Skeletal muscle tissue (tissue), 4 donors: Measurements from ENCODE around the gene ENAH. TPM values are rescaled to one million over a fixed set of nuclear protein-coding genes. Genes with fewer than 3 reads are reported as not detected.

Experiments
- H3K27ac ChIP-seq: one replicate; pipeline ENCODE4 v1.7.0; 2013; ENCODE audit warnings: mild to moderate bottlenecking, low read depth, low read length, inconsistent platforms
- H3K27me3 ChIP-seq, 3 donors: one replicate each; pipeline ENCODE4 v1.7.0; 2013; ENCODE audit warnings: low read length in 3 of 3; ENCODE audit not compliant: control insufficient read depth in 3 of 3, insufficient read depth in 3 of 3
- H3K36me3 ChIP-seq, 3 donors: one replicate each; pipeline ENCODE4 v1.7.0; 2013; ENCODE audit warnings: low read length in 3 of 3; ENCODE audit not compliant: control insufficient read depth in 3 of 3, insufficient read depth in 3 of 3
- H3K4me1 ChIP-seq, 3 donors: one replicate each; pipeline ENCODE4 v1.7.0; 2013; ENCODE audit warnings: low read length in 3 of 3, mild to moderate bottlenecking in 3 of 3; ENCODE audit not compliant: control insufficient read depth in 3 of 3, insufficient read depth in 3 of 3
- H3K4me3 ChIP-seq, 3 donors: one replicate each; pipeline ENCODE4 v1.7.0; 2013; ENCODE audit warnings: low read length in 3 of 3
- H3K9ac ChIP-seq, 3 donors: one replicate each; pipeline ENCODE4 v1.7.0; 2013; ENCODE audit warnings: low read length in 3 of 3, mild to moderate bottlenecking in 3 of 3, moderate library complexity in 2 of 3, low read depth in 1 of 3
- H3K9me3 ChIP-seq, 3 donors: one replicate each; pipeline ENCODE4 v1.7.0; 2013; ENCODE audit warnings: low read length in 3 of 3; ENCODE audit not compliant: control insufficient read depth in 3 of 3
- total RNA-seq: library from RNA; depleted of rRNA; stranded (reverse); fragments of >200 nt; gene quantifications from one replicate; pipeline ENCODE4 v1.2.3, GENCODE V29; 2014
- donor health status: Osteomylitis.

The ENAH gene
- total RNA-seq, 1 donor from 2014 or later: 38.6 TPM

DNA sequence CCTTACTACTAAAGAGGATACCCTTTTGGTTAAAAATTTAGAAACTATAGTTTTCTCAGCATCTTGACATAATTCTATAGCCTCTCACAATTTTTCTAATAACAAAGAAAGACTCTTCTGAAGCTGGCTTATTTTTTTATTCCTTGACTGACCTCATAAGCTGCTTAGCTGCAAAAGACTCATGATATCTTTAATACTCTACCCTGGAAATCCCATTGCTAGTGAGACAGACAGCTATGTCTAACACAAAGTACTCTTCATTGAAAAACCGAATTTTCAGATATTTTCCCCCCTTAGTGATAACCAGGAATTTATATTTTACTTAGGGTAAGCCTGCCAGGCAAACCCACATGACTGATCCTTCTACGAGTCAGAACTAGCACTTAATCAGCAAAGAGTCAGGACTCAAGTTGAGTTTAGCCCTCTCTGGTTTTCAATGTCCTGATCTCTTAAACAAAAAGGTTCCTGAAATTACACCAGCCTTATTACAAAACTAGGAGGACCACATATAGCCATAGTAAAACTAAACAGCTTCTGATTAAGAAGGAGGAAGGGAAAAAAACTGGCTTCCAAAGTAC, 56.9 kb downstream of the ENAH start:
- Histone ChIP-seq H3K4me3 (peak overlapping the region in 1 of 3 donors; percentile 17), H3K9me3 (no peaks in the 10 kb centered on the region), H3K9ac (peak overlapping the region in 1 of 3 donors; percentile 52), H3K27ac (peak overlapping the region; percentile 43), H3K4me1 (peaks cover 16 to 36% (median 17%) of the 10 kb centered on the region in 3 donors), H3K36me3 (peaks cover 0 to 4% (median 0%) of the 10 kb centered on the region in 3 donors), H3K27me3 (no peaks in the 10 kb centered on the region)

DNA sequence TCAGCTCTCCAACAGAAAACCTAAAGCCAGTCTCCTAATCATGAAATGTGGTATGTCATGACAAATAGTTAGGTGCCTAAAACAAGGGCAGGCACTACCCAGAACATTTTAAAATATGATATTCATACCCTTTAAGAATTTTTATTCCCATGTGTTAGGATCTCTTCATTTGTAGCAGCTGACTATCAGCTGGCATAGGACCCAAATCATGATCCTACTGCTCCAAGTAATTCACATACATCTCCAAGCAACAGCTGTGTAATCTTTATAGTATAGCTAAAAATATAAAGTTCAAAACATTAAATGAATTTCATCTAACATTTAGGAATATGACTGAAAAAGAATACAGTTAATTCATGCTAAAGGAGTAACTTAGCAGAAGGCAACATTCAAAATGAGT, 57.5 kb downstream of the ENAH start:
- H3K4me1 ChIP-seq: peaks cover 17 to 36% (median 17%) of the 10 kb centered on the region in 3 donors
- peaks cover 0 to 4% (median 0%) of the 10 kb centered on the region in 3 donors for H3K36me3 ChIP-seq
- no peak overlapping the region for H3K27ac ChIP-seq
- H3K4me3 ChIP-seq: no peak overlapping the region
- H3K9me3 ChIP-seq: no peaks in the 10 kb centered on the region
- peak overlapping the region in 1 of 3 donors; percentile 52 for H3K9ac ChIP-seq
- no peaks in the 10 kb centered on the region for H3K27me3 ChIP-seq

GRCh38 chr1:225593414-225593813, 59.5 kb downstream of the ENAH start:
- H3K4me1 ChIP-seq: peaks cover 17 to 33% (median 18%) of the 10 kb centered on the region in 3 donors
- H3K27ac ChIP-seq: no peak overlapping the region
- H3K36me3 ChIP-seq: no peaks in the 10 kb centered on the region
- H3K9me3 ChIP-seq: no peaks in the 10 kb centered on the region
- peak overlapping the region in 1 of 3 donors; percentile 14 for H3K9ac ChIP-seq
- H3K4me3 ChIP-seq: no peak overlapping the region
- no peaks in the 10 kb centered on the region for H3K27me3 ChIP-seq

DNA sequence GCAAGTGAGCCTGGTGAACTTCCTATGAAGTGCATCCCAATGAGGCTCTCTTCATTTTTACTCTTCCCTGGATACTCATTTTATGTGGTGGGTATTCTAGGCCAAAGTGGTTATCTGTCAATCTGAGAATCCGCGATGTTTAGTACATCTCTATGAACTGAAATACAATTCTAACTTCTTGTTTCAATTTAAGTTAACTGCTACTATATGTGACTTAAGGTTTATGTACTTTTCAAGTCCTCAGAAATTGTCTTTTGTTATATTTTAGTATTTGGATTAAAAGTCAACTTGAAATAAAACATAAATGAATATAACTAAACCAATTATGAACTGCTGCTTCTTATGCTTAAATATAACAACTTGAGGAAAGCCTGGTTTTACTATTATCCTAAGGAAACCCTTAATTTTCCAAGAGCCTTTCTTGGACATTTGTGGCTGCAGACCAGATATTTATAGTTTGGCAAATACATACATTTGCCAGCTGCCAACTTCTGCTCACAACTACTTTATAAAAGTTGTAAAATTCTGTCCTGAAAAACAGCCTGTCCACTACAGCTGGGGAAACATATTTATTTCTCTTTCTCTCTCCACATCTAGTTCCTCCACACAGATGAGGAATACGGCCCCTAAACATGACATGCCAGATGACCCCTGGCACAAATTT, 60.4 kb downstream of the ENAH start:
- Histone ChIP-seq H3K27ac (no peak overlapping the region), H3K27me3 (no peaks in the 10 kb centered on the region), H3K9me3 (no peaks in the 10 kb centered on the region), H3K4me3 (no peak overlapping the region), H3K36me3 (no peaks in the 10 kb centered on the region), H3K9ac (no peak overlapping the region), H3K4me1 (peaks cover 17 to 33% (median 18%) of the 10 kb centered on the region in 3 donors)

GRCh38 chr1:225587310-225587709, 65.6 kb downstream of the ENAH start:
- no peak overlapping the region for H3K9ac ChIP-seq
- H3K27ac ChIP-seq: no peak overlapping the region
- no peaks in the 10 kb centered on the region for H3K27me3 ChIP-seq
- no peak overlapping the region for H3K4me3 ChIP-seq
- H3K36me3 ChIP-seq: no peaks in the 10 kb centered on the region
- no peaks in the 10 kb centered on the region for H3K9me3 ChIP-seq
- peaks cover 2 to 8% (median 5%) of the 10 kb centered on the region in 3 donors for H3K4me1 ChIP-seq

- H3K9ac ChIP-seq: peak overlapping the region; percentile 35 to 57 (median 44)
- peaks cover 22 to 25% (median 25%) of the 10 kb centered on the region in 3 donors for H3K4me1 ChIP-seq
- H3K9me3 ChIP-seq: no peaks in the 10 kb centered on the region
- H3K27me3 ChIP-seq: no peaks in the 10 kb centered on the region
- H3K36me3 ChIP-seq: no peaks in the 10 kb centered on the region
- H3K4me3 ChIP-seq: peak overlapping the region in 2 of 3 donors; percentile 24 to 32
- H3K27ac ChIP-seq: peak overlapping the region; percentile 55
Measured at GRCh38 chr1:225581186-225581585, 71.7 kb downstream of the ENAH start.

- Histone ChIP-seq H3K4me3 (peak overlapping the region in 1 of 3 donors; percentile 24), H3K9ac (peak overlapping the region in 2 of 3 donors; percentile 35 to 57), H3K36me3 (no peaks in the 10 kb centered on the region), H3K4me1 (peaks cover 22 to 25% (median 25%) of the 10 kb centered on the region in 3 donors), H3K27me3 (no peaks in the 10 kb centered on the region), H3K27ac (peak overlapping the region; percentile 55), H3K9me3 (no peaks in the 10 kb centered on the region)
Measured at GRCh38 chr1:225580238-225581099, 72.5 kb downstream of the ENAH start.

GRCh38 chr1:225578251-225578977, 74.5 kb downstream of the ENAH start:
- Histone ChIP-seq H3K27ac (no peak overlapping the region), H3K9ac (no peak overlapping the region), H3K36me3 (no peaks in the 10 kb centered on the region), H3K9me3 (no peaks in the 10 kb centered on the region), H3K4me3 (no peak overlapping the region), H3K4me1 (peaks cover 24 to 25% (median 25%) of the 10 kb centered on the region in 3 donors), H3K27me3 (no peaks in the 10 kb centered on the region)

- no peak overlapping the region for H3K27ac ChIP-seq
- no peaks in the 10 kb centered on the region for H3K27me3 ChIP-seq
- no peaks in the 10 kb centered on the region for H3K9me3 ChIP-seq
- peaks cover 23 to 26% (median 24%) of the 10 kb centered on the region in 3 donors for H3K4me1 ChIP-seq
- H3K9ac ChIP-seq: no peak overlapping the region
- H3K36me3 ChIP-seq: no peaks in the 10 kb centered on the region
- no peak overlapping the region for H3K4me3 ChIP-seq
Measured at GRCh38 chr1:225577241-225577640, 75.7 kb downstream of the ENAH start.
